ENCODE data around the gene GBP3.
"Not testable (repeated sequence)": the region's sequence is repeated elsewhere in the genome, so short reads cannot be mapped to it uniquely, and the experiment has no call there.

The GBP3 gene

GRCh38 chr1:88979054-88979748, 43.5 kb downstream of the GBP3 start:
- no peak for DNase-seq

- DNase-seq: no peak
Observed at GRCh38 chr1:88976235-88976634, 46.4 kb downstream of the GBP3 start.

- DNase-seq: not testable (repeated sequence)
Observed at GRCh38 chr1:88974616-88975172, 48.0 kb downstream of the GBP3 start.

GRCh38 chr1:88973520-88974137, 49.0 kb downstream of the GBP3 start:
- DNase-seq: peak in 1 of 5 donors; percentile 54

GRCh38 chr1:88961647-88962275, 60.9 kb downstream of the GBP3 start:
- no peak for DNase-seq

- DNase-seq: no peak
Observed at GRCh38 chr1:88961081-88961480, 61.6 kb downstream of the GBP3 start.

Data from T-helper 1 cell (primary cell).